ENCODE results near the gene DGKA.

Gene DGKA

DNA sequence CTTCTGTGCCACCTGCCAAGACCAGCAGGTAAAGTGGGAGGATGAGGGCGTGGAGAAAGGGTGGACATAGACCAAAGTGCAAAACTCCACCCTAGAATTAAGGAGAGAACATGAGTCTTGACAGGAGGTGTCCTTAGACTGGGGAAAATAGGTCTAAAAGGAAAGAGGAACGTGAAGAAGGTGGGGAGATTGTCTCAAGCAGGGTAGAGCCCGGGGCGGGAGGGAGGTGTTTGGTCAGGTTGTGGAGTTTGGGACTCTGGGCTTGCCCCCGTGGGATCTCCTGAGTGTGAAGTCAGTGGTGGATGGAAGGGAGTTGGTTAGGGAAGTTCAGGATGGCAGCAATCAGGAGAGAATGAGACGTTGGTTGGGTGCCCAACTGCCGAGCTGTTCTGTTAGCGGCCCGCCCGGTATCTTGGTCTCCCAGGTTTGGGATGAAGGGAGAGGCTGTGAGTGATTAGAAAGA, 386 bp downstream of the DGKA start:
- DNase-seq (ENCODE audit: low read depth in 4 of 4, low spot score in 1 of 4) = no peak

DNA sequence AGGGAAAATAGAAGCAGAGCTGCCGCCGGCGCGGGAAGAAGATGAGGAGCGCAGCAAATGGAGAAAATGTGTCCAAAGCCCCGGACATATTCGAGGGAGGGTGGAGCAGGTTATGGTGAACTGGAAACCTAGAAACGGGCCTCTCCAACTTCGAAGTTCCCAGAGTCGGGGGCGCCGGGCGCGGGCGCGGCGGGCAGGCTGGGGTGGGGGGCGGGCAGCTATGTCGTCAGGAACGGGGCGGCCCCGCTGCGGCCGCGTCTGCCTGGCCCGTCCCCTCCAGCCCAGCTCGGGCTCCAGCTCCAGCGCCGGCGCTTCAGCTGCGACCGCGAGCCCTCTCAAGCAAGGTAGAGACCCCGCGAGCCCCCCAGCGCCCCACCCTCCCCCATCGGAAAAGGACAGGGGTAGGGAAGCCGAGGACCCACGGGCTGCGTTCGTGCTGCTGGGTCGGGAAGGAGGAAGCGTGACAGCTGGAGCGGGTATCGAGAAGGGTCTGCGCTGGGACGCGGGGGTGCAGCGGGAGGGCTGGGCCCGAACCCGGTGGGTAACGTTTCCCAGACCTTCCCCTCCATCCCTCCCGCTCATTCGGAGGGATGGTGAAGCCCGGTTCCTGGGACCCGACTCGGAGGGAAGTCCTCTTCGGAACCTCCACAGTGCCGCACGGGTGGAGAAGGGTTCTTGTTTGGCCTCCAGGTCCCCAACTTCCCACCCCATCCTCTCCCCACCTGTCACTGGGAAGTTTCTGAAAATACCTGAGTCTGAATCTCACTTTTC, 1.0 kb downstream of the DGKA start:
- no peak for DNase-seq (ENCODE audit: low read depth in 4 of 4, low spot score in 1 of 4)

DNA sequence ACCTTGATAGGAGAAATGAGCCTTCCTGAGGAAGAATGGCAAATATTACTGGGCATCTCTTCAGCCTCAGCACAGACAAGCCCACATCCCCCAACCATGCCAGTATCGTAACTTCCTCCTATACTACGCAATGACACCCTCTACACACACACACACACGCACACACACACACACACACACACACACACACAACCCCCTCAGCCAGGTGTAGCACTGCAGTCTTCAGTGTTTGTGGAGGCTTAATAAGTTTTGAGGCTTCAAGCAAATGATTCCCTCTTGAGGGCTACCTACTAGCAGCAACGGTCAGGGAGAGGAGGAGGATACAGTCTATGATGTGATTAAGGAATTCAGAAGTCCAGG, 1.6 kb downstream of the DGKA start:
- DNase-seq (ENCODE audit: low read depth in 4 of 4, low spot score in 1 of 4) = no peak

DNA sequence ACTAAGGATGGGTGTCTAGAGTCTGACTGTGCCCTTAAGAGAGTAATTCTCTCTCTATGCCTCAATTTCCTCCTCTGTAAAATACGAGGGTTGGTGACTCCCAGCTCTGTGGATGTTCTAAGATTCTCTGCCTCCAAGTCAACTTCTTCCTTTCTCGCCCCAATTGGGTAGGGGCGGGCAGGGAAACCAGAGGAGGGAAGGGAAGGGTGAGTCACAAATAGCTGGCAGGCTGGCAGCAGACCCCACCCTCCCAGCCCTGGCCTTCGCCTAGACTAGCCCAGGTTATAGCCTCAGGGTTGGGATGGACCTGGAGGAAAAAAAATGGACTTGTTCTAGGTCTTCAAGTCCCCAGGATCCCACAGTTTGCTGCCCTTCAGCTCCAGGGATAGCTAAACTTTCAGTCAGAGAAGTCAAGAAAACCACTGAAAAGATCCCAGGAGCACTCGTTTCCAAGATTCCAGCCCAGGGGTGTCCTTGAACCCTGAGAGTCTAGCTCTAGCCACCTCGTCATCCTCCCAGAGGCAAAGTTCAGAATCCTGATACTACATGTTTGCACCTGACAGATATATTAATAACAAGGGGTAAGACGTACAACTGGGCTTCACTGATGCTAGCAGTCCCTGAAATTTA, 2.3 kb downstream of the DGKA start:
- no peak for DNase-seq (ENCODE audit: low read depth in 4 of 4, low spot score in 1 of 4)

DNA sequence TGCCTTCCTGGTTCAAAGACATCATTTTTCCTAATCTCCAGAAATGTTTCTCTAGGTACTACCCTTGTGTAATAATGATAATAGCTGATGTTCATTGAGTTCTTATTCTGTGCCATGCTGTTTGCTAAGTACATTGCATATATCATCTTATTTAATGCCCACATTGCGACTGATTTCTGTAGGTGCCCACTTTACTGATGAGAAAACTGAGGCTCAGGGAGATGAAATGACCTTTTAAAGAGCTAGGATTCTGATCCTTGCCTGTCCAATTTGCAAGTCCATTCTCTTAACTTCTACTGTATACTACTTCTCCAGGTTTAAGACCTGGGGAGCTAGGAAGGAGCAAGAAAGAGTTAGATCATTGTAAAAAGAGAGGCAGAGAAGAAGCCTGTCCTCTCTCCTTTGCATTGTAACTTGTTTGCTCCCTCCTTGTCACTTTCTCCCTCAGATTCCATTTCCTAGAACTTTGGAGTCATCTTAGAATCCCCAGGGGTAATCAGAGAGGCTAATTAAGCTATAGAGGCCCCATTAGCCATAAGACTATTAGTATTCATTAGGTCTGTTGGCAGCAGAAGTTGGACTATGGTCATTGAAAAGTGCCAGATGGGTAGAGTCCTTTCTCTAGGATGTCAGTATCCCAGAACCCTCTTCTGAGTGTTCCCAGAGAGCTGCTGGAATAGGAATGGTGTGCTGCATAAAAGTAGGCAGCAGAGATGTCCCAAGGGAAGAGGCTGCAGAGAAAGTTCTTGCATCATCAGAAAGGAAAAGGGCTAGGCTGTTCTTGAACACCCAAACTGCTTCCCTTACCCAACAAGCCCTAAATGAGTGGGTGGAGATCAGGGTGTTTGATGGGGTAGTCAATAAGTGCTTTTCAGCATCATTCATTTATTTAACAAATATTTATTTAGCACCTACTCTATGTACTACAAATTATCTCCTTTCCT, 3.1 kb downstream of the DGKA start:
- no peak for DNase-seq (ENCODE audit: low read depth in 4 of 4, low spot score in 1 of 4)

DNA sequence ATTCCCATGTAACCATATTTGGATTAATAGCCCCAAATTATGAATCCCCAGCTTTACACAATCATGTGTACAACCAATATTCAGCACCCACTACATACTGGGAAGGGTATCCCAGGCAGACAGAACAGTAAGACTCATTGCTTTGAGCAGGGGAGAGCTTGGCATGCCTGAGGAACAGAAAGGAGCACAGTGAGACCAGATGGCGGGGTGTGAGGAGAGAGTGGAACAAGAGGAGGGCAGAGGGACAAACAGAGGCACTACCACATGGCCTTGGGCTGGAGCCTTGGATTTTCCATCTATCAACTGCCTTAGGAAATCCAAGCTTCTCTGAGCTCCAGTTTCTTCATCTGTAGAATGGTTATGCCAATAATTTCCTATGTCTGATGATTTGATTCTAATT, 3.8 kb downstream of the DGKA start:
- no peak for DNase-seq (ENCODE audit: low read depth in 4 of 4, low spot score in 1 of 4)

DNA sequence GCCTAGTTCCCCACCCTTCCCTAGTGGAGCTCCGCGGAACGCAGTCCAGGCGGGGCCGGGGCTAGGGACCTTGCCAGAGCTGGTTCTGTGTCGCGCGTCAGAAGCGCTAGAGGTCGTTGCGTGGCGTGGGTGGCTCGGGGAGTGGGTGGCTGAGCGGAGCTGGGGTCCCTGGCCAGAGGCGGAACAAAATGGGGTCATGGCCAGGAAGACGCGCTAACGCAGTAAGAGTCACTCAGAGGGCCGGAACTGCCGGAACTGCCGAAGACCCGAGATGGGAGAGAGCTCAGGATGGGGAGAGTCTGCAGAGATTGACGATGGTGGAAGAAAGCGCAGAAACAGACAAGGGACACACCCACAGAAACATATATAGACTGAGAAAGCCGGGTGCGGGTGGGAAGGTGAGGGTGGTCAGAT, 4.8 kb downstream of the DGKA start:
- DNase-seq (ENCODE audit: low read depth in 4 of 4, low spot score in 1 of 4) = no peak

DNA sequence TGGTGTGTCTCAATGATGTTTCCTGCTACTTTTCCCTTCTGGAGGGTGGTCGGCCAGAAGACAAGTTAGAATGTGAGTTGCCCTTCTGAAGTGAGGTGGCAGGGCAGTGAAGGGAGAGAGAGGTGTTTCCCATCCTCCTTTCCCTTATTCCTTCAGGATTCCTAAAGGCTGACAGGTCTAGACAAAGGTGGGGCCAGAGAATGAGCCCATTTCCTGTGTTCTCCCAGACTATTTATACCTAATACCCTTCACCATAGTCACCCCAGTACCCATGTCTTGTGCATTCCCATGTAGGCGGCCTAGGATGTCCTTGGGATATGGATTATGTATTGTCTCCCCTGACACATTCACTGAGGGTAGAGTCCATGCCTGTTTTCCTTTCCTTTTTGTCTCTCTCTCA, 7.0 kb downstream of the DGKA start:
- no peak for DNase-seq (ENCODE audit: low read depth in 4 of 4, low spot score in 1 of 4)

DNA sequence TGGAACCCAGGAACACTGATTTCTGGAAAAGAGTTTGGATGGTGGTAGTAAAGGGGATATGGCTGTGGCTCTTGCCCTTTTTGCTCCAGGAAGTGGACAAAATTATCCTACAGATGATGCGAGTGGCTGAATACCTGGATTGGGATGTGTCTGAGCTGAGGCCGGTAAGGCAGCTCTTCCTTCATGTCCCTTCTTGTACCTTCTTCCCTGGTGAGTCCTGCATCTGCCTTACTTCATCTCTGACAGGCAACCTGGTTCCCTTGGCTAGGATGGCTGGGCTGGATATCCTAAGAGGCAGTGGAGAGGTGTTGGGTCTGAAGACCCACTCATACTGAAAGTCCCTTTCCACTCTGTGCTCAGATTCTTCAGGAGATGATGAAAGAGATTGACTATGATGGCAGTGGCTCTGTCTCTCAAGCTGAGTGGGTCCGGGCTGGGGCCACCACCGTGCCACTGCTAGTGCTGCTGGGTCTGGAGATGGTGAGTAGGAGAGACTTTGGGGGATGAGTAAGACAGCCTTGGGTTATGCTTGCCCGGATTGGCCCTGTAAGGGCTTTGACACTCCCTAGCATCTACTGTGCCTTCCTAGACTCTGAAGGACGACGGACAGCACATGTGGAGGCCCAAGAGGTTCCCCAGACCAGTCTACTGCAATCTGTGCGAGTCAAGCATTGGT, 8.0 kb downstream of the DGKA start:
- no peak for DNase-seq (ENCODE audit: low read depth in 4 of 4, low spot score in 1 of 4)

DNA sequence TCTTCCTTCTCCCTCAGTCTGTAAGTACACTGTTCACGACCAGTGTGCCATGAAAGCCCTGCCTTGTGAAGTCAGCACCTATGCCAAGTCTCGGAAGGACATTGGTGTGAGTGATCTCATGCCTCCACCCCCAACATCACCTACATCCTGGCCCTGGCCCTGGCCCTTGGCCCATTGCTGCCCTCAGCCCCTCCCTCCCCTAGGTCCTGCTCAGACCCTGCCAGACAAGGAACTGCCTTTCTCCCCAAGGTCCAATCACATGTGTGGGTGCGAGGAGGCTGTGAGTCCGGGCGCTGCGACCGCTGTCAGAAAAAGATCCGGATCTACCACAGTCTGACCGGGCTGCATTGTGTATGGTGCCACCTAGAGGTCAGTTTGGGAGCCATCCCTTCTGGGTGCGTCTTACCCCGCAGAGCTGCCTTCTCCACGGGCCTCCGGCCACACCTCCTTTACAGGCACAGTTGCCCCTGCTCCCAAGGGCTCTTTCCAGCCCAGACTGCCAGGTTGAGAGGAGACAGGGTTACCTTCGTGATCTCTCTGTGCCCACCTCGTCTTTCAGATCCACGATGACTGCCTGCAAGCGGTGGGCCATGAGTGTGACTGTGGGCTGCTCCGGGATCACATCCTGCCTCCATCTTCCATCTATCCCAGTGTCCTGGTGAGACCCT, 9.2 kb downstream of the DGKA start:
- peak; percentile 62 to 76 (median 67) for DNase-seq (ENCODE audit: low read depth in 4 of 4, low spot score in 1 of 4)

DNA sequence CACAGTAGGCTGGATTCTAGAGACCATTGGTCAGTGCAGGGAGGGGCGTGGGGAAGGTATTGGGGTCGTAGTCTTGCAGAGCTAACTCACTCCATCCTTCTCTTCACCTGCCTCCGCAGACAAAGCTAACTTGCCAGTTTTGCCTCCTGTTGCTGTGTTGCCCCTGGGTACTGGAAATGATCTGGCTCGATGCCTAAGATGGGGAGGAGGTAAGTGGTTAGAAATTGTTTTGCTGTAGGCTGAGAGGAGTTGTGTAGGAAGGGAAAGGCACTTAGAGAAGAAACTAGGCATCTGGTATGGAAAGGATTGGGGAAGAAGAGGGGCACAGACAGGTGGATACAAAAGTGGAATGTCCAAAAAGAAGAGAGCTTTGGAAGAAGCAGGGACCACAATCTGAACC, 11.1 kb downstream of the DGKA start:
- DNase-seq (ENCODE audit: low read depth in 4 of 4, low spot score in 1 of 4) = no peak

DNA sequence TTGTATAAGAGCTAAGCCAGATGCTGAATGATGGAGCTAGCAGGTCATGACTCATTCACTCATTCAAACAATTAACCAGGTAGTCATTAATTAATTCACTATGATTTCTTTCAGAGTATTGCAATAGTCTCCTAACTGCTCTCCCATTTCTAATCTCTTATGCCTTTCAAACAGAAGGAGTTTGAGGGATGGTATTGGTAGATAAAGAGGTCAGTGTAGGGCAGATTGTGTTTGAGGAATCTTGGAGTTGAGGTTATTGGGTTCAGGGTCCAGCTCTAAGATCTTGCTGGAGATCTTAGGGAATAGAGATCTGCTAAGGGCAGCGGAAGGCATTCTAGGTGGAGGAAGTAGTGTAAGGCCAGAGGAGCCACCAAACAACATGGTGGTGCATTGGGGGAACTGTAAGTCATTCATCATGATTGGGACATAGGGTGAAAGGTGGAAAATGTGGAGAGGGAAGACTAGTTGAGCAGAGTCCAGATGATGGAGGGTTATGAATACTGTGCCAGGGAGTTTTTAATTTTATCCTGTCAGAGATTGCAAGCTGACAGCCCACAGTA, 11.7 kb downstream of the DGKA start:
- no peak for DNase-seq (ENCODE audit: low read depth in 4 of 4, low spot score in 1 of 4)

DNA sequence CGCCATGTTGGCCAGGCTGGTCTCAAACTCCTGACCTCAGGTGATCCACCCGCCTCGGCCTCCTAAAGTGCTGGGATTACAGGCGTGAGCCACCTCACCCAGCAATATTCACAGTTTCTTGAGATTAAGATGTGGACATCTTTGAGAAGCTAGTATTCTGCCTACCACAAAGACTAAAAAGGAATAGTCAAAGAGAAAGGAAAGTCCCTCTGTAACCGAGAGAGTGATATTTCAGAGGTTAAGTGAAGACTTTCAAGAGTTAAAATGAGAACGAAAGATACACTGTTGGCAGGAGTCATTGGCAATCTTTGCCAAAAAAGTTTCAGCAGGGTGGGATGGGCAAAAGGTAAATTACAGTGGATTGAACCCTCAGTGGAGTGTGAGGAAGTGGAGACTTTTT, 15.6 kb downstream of the DGKA start:
- DNase-seq (ENCODE audit: low read depth in 4 of 4, low spot score in 1 of 4) = no peak

DNA sequence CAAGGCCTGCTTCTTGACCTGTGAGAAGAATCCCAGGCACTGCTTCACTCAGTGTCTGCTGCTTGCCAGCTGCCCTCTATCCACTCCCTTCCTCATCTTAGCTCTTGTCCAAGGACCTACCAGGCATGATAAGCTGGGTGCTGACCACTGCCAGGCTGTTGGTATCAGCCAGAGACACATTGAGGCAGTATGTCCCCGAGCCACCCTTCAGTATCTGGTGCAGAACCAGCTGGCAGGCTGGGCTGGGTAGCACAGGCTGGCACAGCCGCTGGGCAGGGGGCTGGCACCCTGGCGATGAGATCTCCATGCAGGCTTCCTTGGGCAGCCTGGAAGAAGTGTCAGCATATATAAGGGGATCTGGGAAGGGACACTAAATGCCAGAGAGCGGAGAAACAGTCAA, 24.4 kb downstream of the DGKA start:
- DNase-seq (ENCODE audit: low read depth in 4 of 4, low spot score in 1 of 4) = no peak

DNA sequence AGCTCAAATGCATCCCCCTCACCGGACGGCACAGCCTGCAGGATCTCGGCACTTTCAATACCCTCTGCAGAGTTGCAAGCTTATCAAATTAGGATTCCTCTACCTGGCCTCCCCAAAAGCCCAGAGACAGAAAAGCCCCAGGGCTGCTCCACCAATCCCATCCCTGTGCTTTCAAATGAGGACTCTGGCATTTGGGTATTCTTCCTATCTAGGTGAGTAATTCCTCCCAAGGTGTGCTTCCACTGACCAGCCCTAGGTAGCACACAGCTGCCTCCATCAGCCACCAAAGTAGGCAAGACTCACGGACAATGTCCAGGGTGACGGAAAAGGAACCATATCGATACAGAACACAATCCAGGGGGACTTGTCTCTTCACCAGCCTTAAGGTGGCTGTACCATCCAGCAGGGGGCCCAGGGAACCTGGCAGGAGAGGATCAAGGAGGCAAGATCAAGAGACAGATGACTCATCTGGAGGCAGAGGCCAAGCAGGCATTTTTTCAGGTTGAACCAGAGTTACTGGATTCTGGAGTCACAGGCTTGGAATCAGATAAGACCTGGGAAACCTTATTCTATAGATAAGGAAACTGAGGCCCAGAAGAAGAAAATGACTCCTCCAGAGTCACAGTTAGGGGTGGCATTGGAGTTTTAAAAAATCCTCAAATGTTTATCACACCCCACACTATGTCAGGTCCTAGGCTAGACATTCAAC, 25.0 kb downstream of the DGKA start:
- DNase-seq (ENCODE audit: low read depth in 4 of 4, low spot score in 1 of 4) = peak in 2 of 4 experiments; percentile 28 to 36

DNA sequence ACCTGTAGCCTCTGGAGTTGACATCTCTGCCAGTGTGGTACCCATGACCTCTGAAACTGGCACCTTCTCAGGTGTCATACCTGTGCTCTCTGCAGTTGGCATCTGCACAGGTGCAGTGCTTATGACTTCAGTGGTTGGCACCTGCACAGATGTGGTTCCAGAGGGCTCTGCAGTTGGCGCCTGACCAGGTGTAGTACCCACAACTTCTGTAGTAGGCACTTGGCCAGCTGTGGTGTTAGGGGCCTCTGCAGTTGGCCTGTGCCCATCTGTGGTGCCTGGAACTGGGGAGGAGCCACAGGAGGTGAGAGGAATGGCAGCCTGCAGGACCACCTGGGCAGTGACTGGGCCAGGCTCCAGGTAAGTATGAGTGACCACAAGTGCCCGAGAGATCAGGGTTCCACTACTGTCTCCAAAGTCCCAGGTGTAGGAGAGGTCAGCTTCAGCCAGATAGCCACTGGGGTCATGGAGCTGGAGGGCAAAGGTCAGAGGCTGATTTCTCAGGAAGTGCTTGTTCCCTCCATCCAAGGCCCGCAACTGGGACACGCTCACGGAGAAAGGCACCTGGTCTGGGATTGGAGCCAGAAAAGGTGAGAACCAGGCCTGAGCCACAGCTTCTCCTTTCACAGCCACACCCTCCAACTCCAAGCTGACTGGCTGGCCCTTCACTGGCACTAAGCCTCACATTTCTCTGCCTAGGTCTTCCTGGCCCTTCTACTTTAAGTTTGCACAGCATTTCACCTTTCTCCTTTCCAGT, 26.3 kb downstream of the DGKA start:
- DNase-seq (ENCODE audit: low read depth in 4 of 4, low spot score in 1 of 4) = no peak

DNA sequence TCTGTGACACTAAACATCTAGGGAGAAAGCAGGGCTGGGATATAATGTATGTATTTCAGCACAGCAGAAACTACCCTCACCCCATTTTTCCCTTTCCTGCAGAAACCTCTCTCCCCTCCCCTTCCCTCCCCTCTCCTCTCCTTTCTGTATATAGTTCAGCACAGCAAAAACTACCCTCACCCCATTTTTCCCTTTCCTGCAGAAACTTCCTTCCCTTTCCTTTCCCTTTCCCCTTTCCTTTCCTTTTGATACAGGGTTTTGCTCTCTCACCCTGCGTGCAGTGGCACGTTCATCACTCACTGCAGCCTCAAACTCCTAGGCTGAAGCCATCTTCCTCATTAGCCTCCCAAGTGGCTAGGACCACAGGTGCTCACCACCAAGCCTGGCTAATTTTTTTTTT, 32.8 kb downstream of the DGKA start:
- DNase-seq (ENCODE audit: low read depth in 4 of 4, low spot score in 1 of 4) = no peak

DNA sequence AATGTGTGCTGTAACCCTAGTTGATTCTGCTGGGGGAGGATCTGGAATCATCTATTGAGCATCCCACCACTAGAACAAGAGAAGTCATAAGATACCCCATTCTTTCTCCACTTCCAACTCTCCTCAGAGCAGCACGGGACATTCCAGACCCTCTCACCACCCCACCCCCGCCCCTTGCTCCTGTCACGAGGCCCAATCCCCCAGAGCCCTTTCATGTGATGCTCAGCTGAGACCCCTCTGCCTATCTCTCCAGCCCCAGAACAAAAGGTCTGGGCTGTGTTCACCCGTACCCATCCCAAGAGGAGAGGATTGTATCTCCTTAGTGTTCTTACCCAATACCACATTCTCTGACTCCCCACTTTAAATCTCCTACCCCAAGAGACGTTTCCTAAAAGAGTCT, 34.3 kb downstream of the DGKA start:
- no peak for DNase-seq (ENCODE audit: low read depth in 4 of 4, low spot score in 1 of 4)

DNA sequence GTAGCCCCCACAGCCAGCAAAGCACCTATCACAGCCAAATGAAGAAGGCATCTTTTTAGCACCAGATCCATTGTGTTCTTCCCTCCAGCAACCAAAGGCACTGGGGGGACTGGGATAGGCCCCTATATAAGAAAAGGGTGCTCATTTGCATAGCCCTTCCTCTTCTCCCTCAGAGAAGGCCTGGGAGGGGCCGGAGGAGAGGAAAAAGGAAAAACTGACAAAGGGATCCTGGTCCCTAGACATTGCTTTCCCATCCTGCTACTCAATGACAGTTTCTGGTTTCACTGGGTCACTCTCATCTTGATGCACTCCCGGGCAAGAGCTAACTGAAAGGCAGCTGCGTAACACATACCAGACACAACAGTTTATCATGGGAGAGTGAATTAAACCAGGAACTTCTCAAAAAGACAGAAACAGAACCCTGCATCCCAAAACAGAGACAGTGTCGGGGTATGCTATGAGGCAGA, 35.0 kb downstream of the DGKA start, which contains the start of gene PMEL:
Gene PMEL, minus strand, starts transcription at position 102 of the 467 bp plus-strand sequence. Its CDS starts 31 bp downstream, at position 71.
- DNase-seq (ENCODE audit: low read depth in 4 of 4, low spot score in 1 of 4) = no peak

Measured in stimulated activated CD4-positive, alpha-beta T cell treated with anti-CD3 and anti-CD28 coated beads, Interleukin-1b, Interleukin-23, amount 100 ng/mL, for 24 hours (primary cell).